Measurements from ENCODE around the gene ARG1. TPM values are rescaled to one million over a fixed set of nuclear protein-coding genes. Genes with fewer than 3 reads are reported as not detected.
"Not testable (repeated sequence)": the region's sequence is repeated elsewhere in the genome, so short reads cannot be mapped to it uniquely, and the experiment has no call there.

ARG1 gene
- 1.3 TPM for polyA plus RNA-seq (2013)

- no peaks in the 10 kb centered on the region for H3K9me3 ChIP-seq (ENCODE audit: control extremely low read depth in 1 of 5, control insufficient read depth in 4 of 5, insufficient read depth in 2 of 5, low read depth in 1 of 5, low read length in 4 of 5)
- CTCF ChIA-PET: no interaction called here
- DNase-seq: no peak
- WGBS (ENCODE audit: insufficient coverage): 98% methylated on average over 6 of the region's 6 CpGs
- H3K4me1 ChIP-seq (ENCODE audit: control extremely low read depth in 1 of 4, control insufficient read depth in 4 of 4, insufficient read depth in 4 of 4, low read length in 3 of 4): no peaks in the 10 kb centered on the region
- H3K36me3 ChIP-seq (ENCODE audit: control insufficient read depth in 4 of 4, insufficient read depth in 4 of 4, low read length in 3 of 4): peaks cover 1 to 15% (median 8%) of the 10 kb centered on the region in 4 experiments
- H3K27me3 ChIP-seq (replicated peaks in 2 of 5; ENCODE audit: control insufficient read depth in 4 of 5, insufficient read depth in 5 of 5, low read length in 4 of 5): no peaks in the 10 kb centered on the region
- peak within 1 kb of the TSS in 1 of 7 experiments; percentile 51 for H3K4me3 ChIP-seq (ENCODE audit: control insufficient read depth in 1 of 7, extremely low read depth in 1 of 7, insufficient read depth in 4 of 7, low read depth in 2 of 7, low read length in 6 of 7)
- POLR2A ChIA-PET: no interaction called here
- H3K27ac ChIP-seq (ENCODE audit: insufficient read depth in 1 of 2, low read depth in 1 of 2, low read length in 2 of 2, poor library complexity in 1 of 2, severe bottlenecking in 2 of 2): no peak within 1 kb of the TSS
Measured at GRCh38 chr6:131572686-131573415, at the start of gene ARG1. Gene ARG1 (plus strand): TSS chr6:131573226. CDS start chr6:131573283, 57 bp downstream.

DNA sequence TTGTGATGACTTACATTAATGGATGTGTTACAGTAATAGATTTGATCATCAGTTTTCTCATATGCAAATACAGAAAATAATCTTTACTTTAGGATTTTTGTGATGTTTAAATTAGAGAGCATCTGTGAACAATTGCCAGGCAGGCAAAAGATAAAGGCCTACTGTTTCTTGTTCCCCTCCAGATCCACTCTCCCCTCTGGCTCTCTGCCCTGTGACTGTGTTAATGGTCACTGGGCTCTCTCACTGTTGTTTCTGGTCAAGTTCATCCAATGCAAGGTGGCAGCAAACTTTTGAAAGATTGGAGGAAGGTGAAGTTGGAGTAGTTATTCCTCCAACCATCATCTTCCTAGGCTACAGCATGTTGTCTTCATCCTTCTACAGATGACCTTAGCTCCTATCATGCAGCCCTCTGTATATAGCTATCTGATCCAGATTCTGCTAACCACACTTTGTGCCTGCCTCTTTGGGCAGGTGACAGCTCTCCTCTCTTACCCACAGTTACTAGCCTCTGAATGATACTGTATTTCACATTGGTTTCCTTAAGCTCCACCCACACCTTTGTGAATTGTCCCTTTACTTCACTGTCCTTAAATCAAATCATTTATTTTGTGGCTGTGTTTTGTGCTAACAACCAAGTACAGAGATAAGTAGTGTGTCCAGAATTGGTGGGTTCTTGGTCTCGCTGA, 48.9 kb upstream of the ARG1 start:
- H3K27ac ChIP-seq (ENCODE audit: insufficient read depth in 1 of 2, low read depth in 1 of 2, low read length in 2 of 2, poor library complexity in 1 of 2, severe bottlenecking in 2 of 2): no peak overlapping the region
- no peaks in the 10 kb centered on the region for H3K27me3 ChIP-seq (replicated peaks in 2 of 5; ENCODE audit: control insufficient read depth in 4 of 5, insufficient read depth in 5 of 5, low read length in 4 of 5)
- CTCF ChIA-PET: interaction anchor here (1.0 to 1.7 kb wide), 2 partner anchors 329 to 341 kb away, joined by 3 to 4 read pairs; no protein-coding TSS in a partner anchor
- H3K4me1 ChIP-seq (ENCODE audit: control extremely low read depth in 1 of 4, control insufficient read depth in 4 of 4, insufficient read depth in 4 of 4, low read length in 3 of 4): peaks cover 0 to 3% (median under 1%) of the 10 kb centered on the region in 4 experiments
- no CpG with 5 or more reads among the region's 1 CpG for WGBS (ENCODE audit: insufficient coverage)
- no peak overlapping the region for H3K4me3 ChIP-seq (ENCODE audit: control insufficient read depth in 1 of 7, extremely low read depth in 1 of 7, insufficient read depth in 4 of 7, low read depth in 2 of 7, low read length in 6 of 7)
- no peak for DNase-seq
- H3K36me3 ChIP-seq (ENCODE audit: control insufficient read depth in 4 of 4, insufficient read depth in 4 of 4, low read length in 3 of 4): no peaks in the 10 kb centered on the region
- POLR2A ChIA-PET: no interaction called here
- no peaks in the 10 kb centered on the region for H3K9me3 ChIP-seq (ENCODE audit: control extremely low read depth in 1 of 5, control insufficient read depth in 4 of 5, insufficient read depth in 2 of 5, low read depth in 1 of 5, low read length in 4 of 5)

DNA sequence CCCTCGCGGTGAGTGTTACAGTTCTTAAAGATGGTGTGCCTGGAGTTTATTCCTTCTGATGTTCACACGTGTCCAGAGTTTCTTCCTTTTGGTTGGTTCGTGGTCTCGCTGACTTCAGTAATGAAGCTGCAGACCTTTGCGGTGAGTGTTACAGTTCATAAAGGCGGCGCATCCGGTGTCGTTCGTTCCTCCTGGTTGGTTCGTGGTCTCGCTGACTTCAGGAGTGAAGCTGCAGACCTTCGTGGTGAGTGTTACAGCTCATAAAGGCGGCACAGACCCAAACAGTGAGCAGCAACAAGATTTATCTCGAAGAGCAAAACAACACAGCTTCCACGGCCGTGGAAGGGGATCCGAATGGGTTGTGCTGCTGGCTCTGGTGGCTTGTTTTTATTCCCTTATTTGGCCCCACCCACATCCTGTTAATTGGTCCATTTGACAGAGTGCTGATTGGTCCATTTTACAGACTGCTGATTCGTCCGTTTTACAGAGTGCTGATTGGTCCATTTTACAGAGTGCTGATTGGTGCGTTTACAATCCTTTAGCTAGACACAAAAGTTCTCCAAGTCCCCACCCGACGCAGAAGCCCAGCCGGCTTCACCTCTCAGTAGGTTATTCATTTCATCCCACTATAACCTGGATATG, 48.2 kb upstream of the ARG1 start:
- WGBS (ENCODE audit: insufficient coverage): 94% methylated on average over 24 of the region's 25 CpGs
- CTCF ChIA-PET: interaction anchor here (1.7 kb wide), 1 partner anchor 342 kb away, joined by 4 read pairs; no protein-coding TSS in a partner anchor
- Histone ChIP-seq H3K36me3 (ENCODE audit: control insufficient read depth in 4 of 4, insufficient read depth in 4 of 4, low read length in 3 of 4) (no peaks in the 10 kb centered on the region), H3K4me3 (ENCODE audit: control insufficient read depth in 1 of 7, extremely low read depth in 1 of 7, insufficient read depth in 4 of 7, low read depth in 2 of 7, low read length in 6 of 7) (no peak overlapping the region), H3K27me3 (replicated peaks in 2 of 5; ENCODE audit: control insufficient read depth in 4 of 5, insufficient read depth in 5 of 5, low read length in 4 of 5) (no peaks in the 10 kb centered on the region), H3K9me3 (ENCODE audit: control extremely low read depth in 1 of 5, control insufficient read depth in 4 of 5, insufficient read depth in 2 of 5, low read depth in 1 of 5, low read length in 4 of 5) (no peaks in the 10 kb centered on the region), H3K27ac (ENCODE audit: insufficient read depth in 1 of 2, low read depth in 1 of 2, low read length in 2 of 2, poor library complexity in 1 of 2, severe bottlenecking in 2 of 2) (no peak overlapping the region), H3K4me1 (ENCODE audit: control extremely low read depth in 1 of 4, control insufficient read depth in 4 of 4, insufficient read depth in 4 of 4, low read length in 3 of 4) (peaks cover 0 to 3% (median under 1%) of the 10 kb centered on the region in 4 experiments)
- DNase-seq: no peak
- POLR2A ChIA-PET: no interaction called here

- DNase-seq; H3K27me3 ChIP-seq (replicated peaks in 2 of 5; ENCODE audit: control insufficient read depth in 4 of 5, insufficient read depth in 5 of 5, low read length in 4 of 5); H3K36me3 ChIP-seq (ENCODE audit: control insufficient read depth in 4 of 4, insufficient read depth in 4 of 4, low read length in 3 of 4); POLR2A ChIA-PET; H3K27ac ChIP-seq (ENCODE audit: insufficient read depth in 1 of 2, low read depth in 1 of 2, low read length in 2 of 2, poor library complexity in 1 of 2, severe bottlenecking in 2 of 2); H3K4me3 ChIP-seq (ENCODE audit: control insufficient read depth in 1 of 7, extremely low read depth in 1 of 7, insufficient read depth in 4 of 7, low read depth in 2 of 7, low read length in 6 of 7); H3K4me1 ChIP-seq (ENCODE audit: control extremely low read depth in 1 of 4, control insufficient read depth in 4 of 4, insufficient read depth in 4 of 4, low read length in 3 of 4); H3K9me3 ChIP-seq (ENCODE audit: control extremely low read depth in 1 of 5, control insufficient read depth in 4 of 5, insufficient read depth in 2 of 5, low read depth in 1 of 5, low read length in 4 of 5): not testable (repeated sequence)
- CTCF ChIA-PET: interaction anchor here (1.0 to 4.9 kb wide), 2 partner anchors 332 to 348 kb away, joined by 3 to 38 read pairs; no protein-coding TSS in a partner anchor
- 95% methylated on average over 3 of the region's 5 CpGs for WGBS (ENCODE audit: insufficient coverage)
Measured at GRCh38 chr6:131530936-131531335, 42.1 kb upstream of the ARG1 start.

DNA sequence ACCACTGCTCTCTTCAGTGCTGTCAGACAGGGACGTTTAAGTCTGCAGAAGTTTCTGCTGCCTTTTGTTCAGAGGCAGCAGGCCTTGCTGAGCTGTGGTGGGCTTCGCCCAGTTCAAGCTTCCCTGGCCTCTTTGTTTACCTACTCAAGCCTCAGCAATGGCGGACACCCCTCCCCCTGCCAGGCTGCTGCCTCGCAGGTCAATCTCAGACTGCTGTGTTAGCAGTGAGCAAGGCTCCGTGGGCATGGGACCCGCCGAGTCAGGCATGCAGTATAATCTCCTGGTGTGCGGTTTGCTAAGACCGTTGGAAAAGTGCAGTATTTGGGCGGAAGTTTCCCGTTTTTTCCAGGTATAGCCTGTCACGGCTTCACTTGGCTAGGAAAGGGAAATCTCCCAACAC, 41.3 kb upstream of the ARG1 start:
- POLR2A ChIA-PET; DNase-seq; H3K4me1 ChIP-seq (ENCODE audit: control extremely low read depth in 1 of 4, control insufficient read depth in 4 of 4, insufficient read depth in 4 of 4, low read length in 3 of 4); H3K9me3 ChIP-seq (ENCODE audit: control extremely low read depth in 1 of 5, control insufficient read depth in 4 of 5, insufficient read depth in 2 of 5, low read depth in 1 of 5, low read length in 4 of 5); H3K4me3 ChIP-seq (ENCODE audit: control insufficient read depth in 1 of 7, extremely low read depth in 1 of 7, insufficient read depth in 4 of 7, low read depth in 2 of 7, low read length in 6 of 7); H3K36me3 ChIP-seq (ENCODE audit: control insufficient read depth in 4 of 4, insufficient read depth in 4 of 4, low read length in 3 of 4); H3K27me3 ChIP-seq (replicated peaks in 2 of 5; ENCODE audit: control insufficient read depth in 4 of 5, insufficient read depth in 5 of 5, low read length in 4 of 5); H3K27ac ChIP-seq (ENCODE audit: insufficient read depth in 1 of 2, low read depth in 1 of 2, low read length in 2 of 2, poor library complexity in 1 of 2, severe bottlenecking in 2 of 2): not testable (repeated sequence)
- 95% methylated on average over 12 of the region's 12 CpGs for WGBS (ENCODE audit: insufficient coverage)
- CTCF ChIA-PET: interaction anchor here (0.6 to 4.9 kb wide), 4 partner anchors 48 to 646 kb away, joined by 3 to 42 read pairs (median 32); no protein-coding TSS in a partner anchor

GRCh38 chr6:131532580-131533039, 40.4 kb upstream of the ARG1 start:
- Histone ChIP-seq H3K4me1 (ENCODE audit: control extremely low read depth in 1 of 4, control insufficient read depth in 4 of 4, insufficient read depth in 4 of 4, low read length in 3 of 4) (peaks cover 0 to 9% (median 0%) of the 10 kb centered on the region in 4 experiments), H3K27ac (ENCODE audit: insufficient read depth in 1 of 2, low read depth in 1 of 2, low read length in 2 of 2, poor library complexity in 1 of 2, severe bottlenecking in 2 of 2) (no peak overlapping the region), H3K36me3 (ENCODE audit: control insufficient read depth in 4 of 4, insufficient read depth in 4 of 4, low read length in 3 of 4) (no peaks in the 10 kb centered on the region), H3K9me3 (ENCODE audit: control extremely low read depth in 1 of 5, control insufficient read depth in 4 of 5, insufficient read depth in 2 of 5, low read depth in 1 of 5, low read length in 4 of 5) (no peaks in the 10 kb centered on the region), H3K27me3 (replicated peaks in 2 of 5; ENCODE audit: control insufficient read depth in 4 of 5, insufficient read depth in 5 of 5, low read length in 4 of 5) (no peaks in the 10 kb centered on the region), H3K4me3 (ENCODE audit: control insufficient read depth in 1 of 7, extremely low read depth in 1 of 7, insufficient read depth in 4 of 7, low read depth in 2 of 7, low read length in 6 of 7) (no peak overlapping the region)
- POLR2A ChIA-PET: interaction anchor here (0.6 kb wide), 1 partner anchor 13 kb away, joined by 4 read pairs; no protein-coding TSS in a partner anchor
- 92% methylated on average over 3 of the region's 3 CpGs for WGBS (ENCODE audit: insufficient coverage)
- CTCF ChIA-PET: interaction anchor here (0.6 to 4.9 kb wide), 9 partner anchors 15 to 647 kb away, joined by 3 to 42 read pairs (median 5); no protein-coding TSS in a partner anchor
- no peak for DNase-seq
